Mononuclear cell (primary cell): ENCODE data around the gene GATA2. TPM values are rescaled to one million over a fixed set of nuclear protein-coding genes. Genes with fewer than 3 reads are reported as not detected.

Source experiments
- H3K27me3 ChIP-seq: 2 replicates; pipeline ENCODE4 v1.6.0; 2011; ENCODE audit warnings: low read length, control low read depth; ENCODE audit not compliant: insufficient read depth
- H3K4me1 ChIP-seq: 2 replicates; pipeline ENCODE4 v1.5.1; 2011; ENCODE audit warnings: mild to moderate bottlenecking, low read length, control low read depth; ENCODE audit not compliant: insufficient read depth
- H3K4me3 ChIP-seq: 2 replicates; pipeline ENCODE4 v1.5.1; 2011; ENCODE audit warnings: mild to moderate bottlenecking, low read length, moderate library complexity
- H3K9me3 ChIP-seq: 2 replicates; pipeline ENCODE4 v1.5.1; 2011; ENCODE audit warnings: low read depth, mild to moderate bottlenecking, control low read depth, low read length
- total RNA-seq: library from RNA; depleted of rRNA; stranded (reverse); fragments of >200 nt; gene quantifications from one replicate; pipeline ENCODE4 v1.2.3, GENCODE V29; 2012

GATA2 gene
- total RNA-seq, 1 donor: 2.9 TPM

DNA sequence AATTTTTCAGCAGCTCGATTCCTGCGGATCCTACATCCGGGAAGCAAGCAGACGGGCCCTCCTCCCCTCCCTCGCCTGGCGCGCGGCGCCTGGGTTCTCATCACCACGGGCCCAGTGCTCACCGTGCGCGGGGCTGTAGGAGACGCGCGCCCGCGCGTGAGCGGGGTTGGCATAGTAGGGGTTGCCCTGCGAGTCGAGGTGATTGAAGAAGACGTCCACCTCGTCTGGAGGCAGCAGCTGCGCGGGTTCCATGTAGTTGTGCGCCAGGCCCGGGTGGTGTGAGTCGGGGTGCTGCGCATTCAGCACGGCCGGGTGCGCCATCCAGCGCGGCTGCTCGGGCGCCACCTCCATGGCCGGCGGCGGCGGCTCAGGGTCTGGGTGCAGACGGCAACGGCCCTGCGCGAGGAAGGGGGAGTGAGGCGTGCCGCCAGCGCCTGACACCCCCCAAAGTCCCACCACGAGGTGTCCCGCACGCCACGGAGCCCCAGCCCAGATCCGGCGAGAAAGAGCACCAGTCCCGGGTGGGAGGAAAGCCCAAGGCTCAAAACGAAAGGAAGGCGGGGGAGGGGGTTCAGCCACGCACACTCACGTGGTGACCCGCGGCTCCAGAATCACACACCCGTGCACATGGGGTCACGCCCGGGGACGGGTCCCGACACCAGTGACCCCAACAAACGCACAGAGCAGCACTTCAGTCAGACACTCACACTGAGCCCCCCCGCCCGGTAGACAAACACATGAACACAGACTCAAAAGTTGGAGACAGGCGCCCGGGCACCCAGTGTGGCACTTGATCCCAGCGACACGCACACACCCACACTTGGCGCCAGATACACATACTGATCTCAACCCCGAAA, 6.1 kb downstream of the GATA2 start:
- Histone ChIP-seq H3K4me3 (peak overlapping the region; percentile 29), H3K9me3 (no peaks in the 10 kb centered on the region), H3K27me3 (peaks cover 98% of the 10 kb centered on the region), H3K4me1 (peaks cover 63% of the 10 kb centered on the region)

DNA sequence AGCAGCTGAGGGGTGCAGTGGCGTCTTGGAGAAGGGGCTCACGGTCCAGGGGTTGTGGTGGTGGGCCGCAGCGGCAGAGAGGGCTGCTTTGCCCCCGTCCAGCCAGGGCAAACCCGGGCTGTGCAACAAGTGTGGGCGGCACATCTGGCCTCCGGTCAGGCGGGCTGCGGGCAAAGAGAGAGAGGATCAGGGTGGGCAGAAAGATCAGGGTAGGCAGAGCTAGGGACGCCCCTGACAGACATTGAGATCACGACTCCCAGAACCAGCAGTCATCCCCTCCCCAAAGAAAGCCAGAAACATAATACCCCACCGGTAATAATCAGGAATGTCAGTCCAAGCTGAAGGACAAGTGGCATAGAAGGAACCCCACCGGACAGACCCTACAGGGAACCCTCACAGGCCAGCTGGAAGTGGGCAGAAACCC, 6.8 kb downstream of the GATA2 start:
- H3K27me3 ChIP-seq: peaks cover 95% of the 10 kb centered on the region
- no peak overlapping the region for H3K4me3 ChIP-seq
- H3K4me1 ChIP-seq: peaks cover 57% of the 10 kb centered on the region
- no peaks in the 10 kb centered on the region for H3K9me3 ChIP-seq

DNA sequence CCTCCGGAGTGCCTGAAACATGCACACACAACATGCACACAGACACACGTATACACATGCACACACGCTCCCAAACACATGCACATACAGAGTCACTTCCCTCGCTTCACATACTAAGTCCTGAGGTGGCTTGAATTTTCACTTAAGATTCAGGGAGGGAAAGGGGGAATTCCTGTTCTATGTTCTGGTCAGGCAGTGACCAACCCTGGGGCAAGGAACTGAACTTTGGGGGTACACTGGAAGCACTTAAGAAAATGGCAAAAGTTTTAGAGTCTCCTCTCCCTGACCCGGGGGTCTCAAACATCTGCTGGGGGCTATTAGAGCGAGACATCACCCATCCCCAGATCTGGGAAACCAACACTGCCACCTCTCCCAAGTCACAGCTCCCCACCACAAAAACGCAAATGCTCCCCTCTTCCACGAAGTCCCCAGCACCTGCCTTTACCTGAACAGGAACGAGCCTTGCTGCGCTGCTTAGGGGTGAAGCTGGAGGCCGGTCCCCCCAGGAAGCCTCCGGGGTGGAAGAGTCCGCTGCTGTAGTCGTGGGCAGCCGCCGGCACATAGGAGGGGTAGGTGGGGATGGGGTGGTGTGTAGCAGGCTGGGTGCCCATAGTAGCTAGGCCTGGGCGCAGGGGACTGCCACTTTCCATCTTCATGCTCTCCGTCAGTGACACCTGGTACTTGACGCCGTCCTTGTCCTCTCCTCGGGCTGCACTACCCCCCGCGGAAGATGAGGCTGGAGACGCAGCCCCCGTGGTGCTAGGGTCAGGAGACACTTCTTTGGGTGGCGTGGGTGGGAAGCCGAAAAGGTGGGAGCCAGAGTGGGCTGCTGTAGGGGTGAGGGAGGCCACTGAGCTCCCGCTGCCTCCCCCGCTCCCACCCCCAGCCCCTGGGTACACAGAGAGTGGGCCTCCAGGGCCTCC, 7.5 kb downstream of the GATA2 start:
- peaks cover 88% of the 10 kb centered on the region for H3K27me3 ChIP-seq
- no peaks in the 10 kb centered on the region for H3K9me3 ChIP-seq
- H3K4me3 ChIP-seq: peak overlapping the region; percentile 3
- H3K4me1 ChIP-seq: peaks cover 55% of the 10 kb centered on the region

DNA sequence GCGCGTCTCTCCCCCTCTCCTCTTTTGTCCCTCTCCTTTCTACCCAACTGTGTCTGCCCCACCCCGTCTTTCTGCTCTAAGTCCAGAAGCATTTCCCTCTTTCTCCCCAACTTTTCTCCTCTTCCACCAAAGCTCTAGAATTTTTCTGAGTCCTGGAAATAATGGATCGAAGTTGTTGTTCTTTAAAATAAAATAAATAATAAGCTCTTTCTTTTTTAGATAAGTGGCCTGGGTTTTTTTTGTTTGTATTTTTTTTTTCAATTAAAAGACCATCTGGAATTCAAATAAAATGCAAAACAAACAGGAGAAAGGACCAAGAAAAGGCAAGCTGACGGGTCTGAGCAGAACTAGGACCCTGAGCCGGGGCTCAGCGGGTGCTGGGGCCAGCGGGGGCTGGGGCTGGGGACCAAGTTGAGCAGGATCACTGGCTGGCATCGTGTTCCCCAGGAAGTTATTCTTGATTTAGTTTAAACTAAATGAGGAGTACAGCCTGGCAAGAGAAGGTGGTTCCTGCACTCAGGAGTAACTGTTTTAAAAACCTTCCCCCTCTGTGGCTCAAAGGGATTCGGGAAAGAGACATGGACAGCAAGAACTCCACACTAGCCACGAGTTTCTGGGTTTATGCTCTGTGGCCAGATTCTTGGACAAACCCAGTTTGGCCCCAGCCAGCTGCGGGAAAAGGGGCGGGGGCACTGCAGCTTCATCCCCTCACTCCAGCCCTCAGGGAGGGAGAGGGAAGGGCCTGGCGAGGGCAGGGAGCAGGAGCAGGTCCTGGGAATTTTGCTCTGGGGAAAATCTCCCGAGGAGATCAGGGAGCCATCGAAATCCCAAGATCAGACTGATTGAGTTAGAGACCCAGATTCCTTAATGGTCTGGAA, 8.4 kb downstream of the GATA2 start:
- Histone ChIP-seq H3K4me1 (peaks cover 46% of the 10 kb centered on the region), H3K9me3 (no peaks in the 10 kb centered on the region), H3K4me3 (peak overlapping the region; percentile 3), H3K27me3 (peaks cover 79% of the 10 kb centered on the region)

DNA sequence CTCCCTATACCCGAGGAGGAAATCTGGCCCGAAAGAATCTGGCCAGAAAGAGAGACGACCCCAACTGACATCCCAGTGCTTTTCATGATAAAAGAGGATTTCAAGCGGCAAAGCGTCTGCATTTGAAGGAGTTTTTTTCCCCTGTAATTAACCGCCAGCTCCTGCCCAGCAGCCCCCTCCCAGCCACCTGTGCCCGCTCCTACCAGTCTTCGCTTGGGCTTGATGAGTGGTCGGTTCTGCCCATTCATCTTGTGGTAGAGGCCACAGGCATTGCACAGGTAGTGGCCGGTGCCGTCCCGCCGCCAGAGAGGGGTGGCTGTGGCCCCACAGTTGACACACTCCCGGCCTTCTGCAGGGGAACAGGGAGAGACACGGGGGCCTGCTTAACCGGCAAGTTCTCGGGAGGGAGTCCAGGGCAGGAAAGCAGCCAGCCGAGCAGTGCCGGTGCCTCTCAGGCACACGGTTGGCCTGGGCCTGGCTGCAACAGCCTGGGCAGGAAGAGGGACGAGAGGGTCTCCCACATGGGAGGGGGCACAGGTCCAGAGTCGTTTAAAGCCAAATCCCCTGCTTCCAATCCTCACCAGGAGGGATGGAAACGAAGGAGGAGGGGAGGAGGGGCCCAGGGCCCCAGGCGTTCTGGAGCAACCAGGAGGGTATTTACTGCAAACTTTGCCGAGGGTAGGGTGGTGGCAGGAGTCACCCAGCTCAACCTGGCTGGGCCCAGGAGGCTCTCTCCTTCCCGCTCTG, 9.2 kb downstream of the GATA2 start:
- peaks cover 71% of the 10 kb centered on the region for H3K27me3 ChIP-seq
- no peaks in the 10 kb centered on the region for H3K9me3 ChIP-seq
- peaks cover 38% of the 10 kb centered on the region for H3K4me1 ChIP-seq
- H3K4me3 ChIP-seq: no peak overlapping the region

DNA sequence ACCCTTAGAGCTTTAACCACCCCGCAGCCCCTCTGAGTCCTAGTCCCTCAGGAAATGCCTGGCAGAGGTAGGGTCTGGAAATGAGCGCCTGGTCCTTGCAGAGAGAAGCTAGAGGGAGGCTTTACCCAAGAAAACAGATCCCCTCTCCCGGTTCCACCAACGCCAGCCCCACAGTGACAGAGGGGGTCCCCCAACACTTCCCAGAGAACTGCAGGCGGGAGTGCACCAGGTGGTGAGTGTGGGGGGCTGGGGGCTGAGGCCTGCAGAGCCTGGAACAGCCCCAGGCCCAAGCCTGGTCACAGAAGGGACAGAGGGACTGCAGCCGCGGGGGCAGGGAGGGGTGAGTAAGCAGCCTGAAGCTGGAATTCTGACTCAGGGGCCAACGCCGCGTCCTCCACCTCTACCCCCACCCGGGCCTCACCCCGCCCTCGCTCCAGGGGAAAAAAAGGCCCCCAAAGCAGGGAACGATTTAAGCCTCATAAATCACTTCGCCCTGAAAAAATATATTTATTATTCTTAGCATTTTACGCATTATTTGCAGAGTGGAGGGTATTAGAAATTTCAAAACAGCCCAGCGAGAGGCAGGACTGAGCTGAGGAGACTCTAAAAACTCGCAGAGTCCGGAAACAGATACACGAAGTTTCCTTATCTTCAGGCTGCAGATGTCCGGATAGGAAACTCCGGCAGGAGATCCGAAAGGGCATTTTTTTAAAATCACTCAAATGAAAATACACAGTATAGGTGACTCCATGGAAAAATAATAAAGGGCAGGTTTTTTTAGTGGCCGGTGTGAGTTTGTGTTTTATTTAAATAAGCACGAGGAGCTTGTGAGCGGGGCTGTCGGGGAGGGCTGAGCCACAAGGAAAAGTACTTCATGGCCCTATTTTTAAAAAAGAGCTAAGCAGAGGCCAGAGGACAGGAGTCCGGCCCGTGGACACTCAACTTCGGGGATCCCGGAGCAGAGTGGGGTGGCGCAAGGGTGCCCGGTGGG, 10.0 kb downstream of the GATA2 start:
- Histone ChIP-seq H3K27me3 (peaks cover 63% of the 10 kb centered on the region), H3K9me3 (no peaks in the 10 kb centered on the region), H3K4me3 (no peak overlapping the region), H3K4me1 (peaks cover 29% of the 10 kb centered on the region)

DNA sequence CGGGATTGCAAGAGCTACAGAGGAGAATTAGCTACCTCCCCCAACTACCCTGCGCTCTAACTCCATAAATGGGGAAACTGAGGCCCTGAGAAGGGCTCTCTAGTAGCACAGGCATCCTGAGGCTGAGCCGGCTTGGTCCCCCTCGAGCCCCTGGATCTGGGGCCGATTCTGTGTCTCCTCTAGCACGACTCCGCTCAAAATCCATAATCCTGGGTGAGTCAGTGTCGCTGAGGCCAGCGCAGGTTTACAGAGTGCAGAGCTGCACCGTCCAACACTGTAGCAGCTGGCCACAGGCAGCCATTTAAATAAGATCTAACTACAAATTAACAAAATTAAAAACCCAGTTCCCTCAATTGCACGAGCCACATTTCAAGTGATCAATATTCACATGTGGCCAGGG, 10.8 kb downstream of the GATA2 start:
- Histone ChIP-seq H3K9me3 (no peaks in the 10 kb centered on the region), H3K4me3 (no peak overlapping the region), H3K4me1 (peaks cover 21% of the 10 kb centered on the region), H3K27me3 (peaks cover 55% of the 10 kb centered on the region)

DNA sequence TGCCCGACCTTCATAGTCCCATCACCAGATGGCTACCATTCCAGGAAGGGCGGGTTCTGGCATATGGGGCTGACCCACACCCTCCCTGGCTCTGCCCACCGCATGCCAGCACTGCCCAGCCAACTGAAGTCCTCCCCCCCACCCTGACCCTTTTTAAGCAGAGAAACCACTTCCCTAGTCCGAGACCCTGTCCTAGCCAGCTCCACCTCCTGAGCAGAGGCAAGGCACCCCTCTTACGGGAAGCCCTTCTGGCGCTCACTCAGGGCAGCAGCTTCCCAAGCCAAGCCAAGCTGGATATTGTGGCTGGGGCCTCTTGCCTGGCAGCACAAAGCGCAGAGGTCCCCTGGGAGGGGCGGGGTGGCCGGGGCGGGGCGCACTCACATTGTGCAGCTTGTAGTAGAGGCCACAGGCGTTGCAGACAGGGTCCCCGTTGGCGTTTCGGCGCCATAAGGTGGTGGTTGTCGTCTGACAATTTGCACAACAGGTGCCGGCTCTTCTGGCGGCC, 11.5 kb downstream of the GATA2 start:
- H3K27me3 ChIP-seq: peaks cover 48% of the 10 kb centered on the region
- peaks cover 15% of the 10 kb centered on the region for H3K4me1 ChIP-seq
- no peak overlapping the region for H3K4me3 ChIP-seq
- H3K9me3 ChIP-seq: no peaks in the 10 kb centered on the region

DNA sequence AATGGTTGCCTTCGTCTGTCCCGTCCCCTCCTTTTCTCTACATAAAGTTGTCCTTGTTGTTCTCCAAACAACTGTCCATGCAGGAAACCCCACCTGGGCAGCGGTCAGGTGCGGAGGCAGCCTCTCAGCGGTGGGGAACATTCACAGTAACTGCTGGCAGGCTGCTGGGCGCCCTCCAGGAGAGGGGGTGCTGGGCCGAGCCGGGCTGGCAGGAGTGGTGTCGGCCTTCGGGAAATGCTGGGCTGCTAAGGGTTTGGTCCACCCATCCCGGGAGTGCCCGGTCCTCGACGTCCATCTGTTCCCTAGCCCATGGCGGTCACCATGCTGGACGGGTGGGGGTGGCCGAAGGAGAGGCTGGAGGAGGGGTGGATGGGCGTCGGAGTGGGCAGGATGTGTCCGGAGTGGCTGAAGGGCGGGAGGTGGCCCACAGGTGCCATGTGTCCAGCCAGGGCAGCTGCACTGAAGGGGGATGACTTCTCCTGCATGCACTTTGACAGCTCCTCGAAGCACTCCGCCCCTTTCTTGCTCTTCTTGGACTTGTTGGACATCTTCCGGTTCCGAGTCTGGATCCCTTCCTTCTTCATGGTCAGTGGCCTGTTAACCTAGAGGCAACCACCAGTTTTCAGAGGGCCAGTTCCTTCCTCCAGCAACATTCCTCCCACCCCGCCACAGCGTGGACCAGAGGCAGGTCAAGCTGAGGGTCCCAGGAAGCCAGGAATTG, 12.1 kb downstream of the GATA2 start:
- Histone ChIP-seq H3K9me3 (no peaks in the 10 kb centered on the region), H3K4me1 (peaks cover 13% of the 10 kb centered on the region), H3K4me3 (no peak overlapping the region), H3K27me3 (peaks cover 42% of the 10 kb centered on the region)

DNA sequence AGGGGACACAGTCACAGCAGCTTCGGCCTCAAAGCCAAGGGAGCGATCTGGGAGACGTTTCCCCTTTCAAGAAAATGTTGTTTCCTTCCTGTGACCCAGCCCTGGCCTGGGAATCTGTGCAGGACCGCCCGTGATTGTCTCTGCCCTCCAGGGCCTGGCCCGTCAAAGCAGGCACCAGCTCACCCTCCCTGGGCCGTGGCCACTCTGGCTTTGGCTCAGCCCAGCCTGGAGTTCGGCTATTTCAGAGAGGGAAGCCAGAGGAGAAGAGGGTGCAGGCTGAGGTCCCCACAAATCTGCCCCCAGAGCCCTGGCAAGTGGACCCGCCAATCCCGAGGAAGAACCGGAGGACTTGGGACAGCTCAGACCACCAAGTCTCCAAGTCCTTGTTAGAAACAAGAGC, 12.7 kb downstream of the GATA2 start:
- Histone ChIP-seq H3K4me1 (peaks cover 13% of the 10 kb centered on the region), H3K4me3 (no peak overlapping the region), H3K9me3 (no peaks in the 10 kb centered on the region), H3K27me3 (peaks cover 36% of the 10 kb centered on the region)

DNA sequence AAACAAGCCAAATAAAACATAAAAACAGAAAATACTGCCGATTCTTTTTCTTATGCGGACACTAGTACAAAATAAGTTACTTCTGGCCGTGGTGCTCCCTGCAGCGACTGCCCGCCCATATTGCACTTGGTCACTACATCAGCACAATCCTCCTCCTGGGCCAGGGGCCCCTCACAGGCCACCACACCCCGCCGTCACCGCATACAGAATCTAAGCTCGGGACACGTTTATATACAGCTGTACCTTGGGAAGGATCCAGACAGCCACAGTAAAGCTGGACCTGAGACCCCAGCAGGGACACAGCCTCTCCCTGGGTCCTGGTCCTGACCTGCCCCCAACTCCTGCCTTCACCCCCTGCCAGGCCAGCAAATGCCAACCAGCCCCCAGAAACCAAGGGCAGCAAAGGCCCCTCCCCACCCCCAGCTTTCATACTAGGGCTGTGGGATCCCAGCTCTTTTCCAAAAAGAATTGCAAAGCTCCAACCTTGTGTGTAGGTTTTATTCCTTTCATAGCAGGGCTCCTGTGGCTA, 13.4 kb downstream of the GATA2 start:
- H3K27me3 ChIP-seq: peaks cover 30% of the 10 kb centered on the region
- H3K4me3 ChIP-seq: no peak overlapping the region
- peaks cover 13% of the 10 kb centered on the region for H3K4me1 ChIP-seq
- no peaks in the 10 kb centered on the region for H3K9me3 ChIP-seq
